HEK293T (cell line): Measurements from ENCODE around the gene SERPINB10.

Source experiments
- BHLHE40 ChIP-seq: fragments of 450-650 bp; IDR thresholded peaks from 2 replicates; pipeline ENCODE4 v1.6.1; 2016; ENCODE audit warnings: mild to moderate bottlenecking, moderate library complexity, borderline replicate concordance
- ELF4 ChIP-seq: fragments of 450-650 bp; IDR thresholded peaks from 2 replicates; pipeline ENCODE4 v1.6.1; 2017; ENCODE audit warnings: antibody characterized with exemption
- FOXA1 ChIP-seq: fragments of 450-650 bp; IDR thresholded peaks from 2 replicates; pipeline ENCODE4 v1.6.1; 2016; ENCODE audit warnings: mild to moderate bottlenecking
- FOXK2 ChIP-seq: fragments of 450-650 bp; IDR thresholded peaks from 2 replicates; pipeline ENCODE4 v1.6.1; 2016; ENCODE audit warnings: mild to moderate bottlenecking
- FOXM1 ChIP-seq: fragments of 450-650 bp; IDR thresholded peaks from 2 replicates; pipeline ENCODE4 v1.6.1; 2017; ENCODE audit warnings: mild to moderate bottlenecking, borderline replicate concordance
- HDGF ChIP-seq: fragments of 450-650 bp; IDR thresholded peaks from 2 replicates; pipeline ENCODE4 v1.6.1; 2017; ENCODE audit warnings: antibody characterized with exemption, borderline replicate concordance
- L3MBTL2 ChIP-seq: fragments of 450-650 bp; conservative IDR thresholded peaks from 2 replicates; pipeline ENCODE4 v1.6.1; 2016; ENCODE audit warnings: mild to moderate bottlenecking
- LEF1 ChIP-seq: fragments of 450-650 bp; IDR thresholded peaks from 2 replicates; pipeline ENCODE4 v1.6.1; 2017; ENCODE audit warnings: mild to moderate bottlenecking, borderline replicate concordance
- NFRKB ChIP-seq: fragments of 450-650 bp; IDR thresholded peaks from 2 replicates; pipeline ENCODE4 v1.6.1; 2016; ENCODE audit warnings: mild to moderate bottlenecking, moderate library complexity
- SP1 ChIP-seq: fragments of 450-650 bp; IDR thresholded peaks from 2 replicates; pipeline ENCODE4 v1.6.1; 2017
- SUZ12 ChIP-seq: fragments of 450-650 bp; IDR thresholded peaks from 2 replicates; pipeline ENCODE4 v1.6.1; 2016; ENCODE audit warnings: mild to moderate bottlenecking
- TARDBP ChIP-seq: fragments of 450-650 bp; IDR thresholded peaks from 2 replicates; pipeline ENCODE4 v1.6.1; 2016
- ZNF384 ChIP-seq: fragments of 450-650 bp; IDR thresholded peaks from 2 replicates; pipeline ENCODE4 v1.6.1; 2016
- TF ChIP-seq, protein P1 (sequence below): fragments of 450-650 bp; IDR thresholded peaks from 2 replicates; pipeline ENCODE4 v1.6.1; 2016

DNA sequence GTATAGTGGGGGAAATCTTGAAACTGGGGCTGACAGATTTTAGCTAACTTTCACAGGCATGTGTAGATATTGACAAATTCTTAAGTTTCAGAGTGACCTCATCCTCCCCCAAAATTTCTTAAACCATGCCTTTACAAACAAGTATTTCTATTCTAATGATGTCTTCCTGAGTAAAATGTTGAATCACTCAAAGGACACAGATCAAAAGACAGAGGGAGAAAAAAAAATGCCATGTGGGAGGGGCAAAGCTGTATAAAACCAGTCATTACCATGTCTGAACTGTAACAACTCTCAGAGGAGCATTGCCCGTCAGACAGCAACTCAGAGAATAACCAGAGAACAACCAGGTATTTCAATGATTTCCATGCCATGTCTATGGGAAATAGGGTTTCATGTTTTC is 20.3 kb upstream of the SERPINB10 start, which contains the start of gene SERPINB2:
- TF ChIP-seq FOXM1 (no peak), TARDBP (no peak), BHLHE40 (no peak), LEF1 (no peak), SP1 (no peak), SUZ12 (no peak), FOXA1 (no peak), L3MBTL2 (no peak), ZNF384 (no peak), HDGF (no peak), NFRKB (no peak), ELF4 (no peak), FOXK2 (no peak)
- TF ChIP-seq, protein P1, sequence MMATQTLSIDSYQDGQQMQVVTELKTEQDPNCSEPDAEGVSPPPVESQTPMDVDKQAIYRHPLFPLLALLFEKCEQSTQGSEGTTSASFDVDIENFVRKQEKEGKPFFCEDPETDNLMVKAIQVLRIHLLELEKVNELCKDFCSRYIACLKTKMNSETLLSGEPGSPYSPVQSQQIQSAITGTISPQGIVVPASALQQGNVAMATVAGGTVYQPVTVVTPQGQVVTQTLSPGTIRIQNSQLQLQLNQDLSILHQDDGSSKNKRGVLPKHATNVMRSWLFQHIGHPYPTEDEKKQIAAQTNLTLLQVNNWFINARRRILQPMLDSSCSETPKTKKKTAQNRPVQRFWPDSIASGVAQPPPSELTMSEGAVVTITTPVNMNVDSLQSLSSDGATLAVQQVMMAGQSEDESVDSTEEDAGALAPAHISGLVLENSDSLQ, result no peak
